Stimulated activated naive B cell treated with anti-CD40 and anti-IgM and Interleukin-4, amounts not matched to agents 10 μg/mL and 1 μg/mL and 100 μg/mL, for 72 hours (primary cell): ENCODE measurements around the gene CRYAA.
A peak's percentile ranks its signal among the peaks of the same experiment; 100 is the strongest.

Experiments used
- ATAC-seq, 2 donors: fragments of 150-1000 bp; cut with Tn5 transposase; replicated peaks; 2 replicates each; pipeline ENCODE4 v1.10.0; 2021; ENCODE audit warnings: moderate library complexity in 1 of 2
- DNase-seq: peaks from one replicate; pipeline ENCODE4 v3.0.0; 2021
- H3K27ac Mint-ChIP-seq: one replicate; pipeline ENCODE4 v1.8.0; 2022; ENCODE audit warnings: mild to moderate bottlenecking, mixed read lengths
- H3K27me3 Mint-ChIP-seq, 2 donors: one replicate each; pipeline ENCODE4 v1.8.0; 2022; ENCODE audit warnings: mixed read lengths in 2 of 2
- H3K36me3 Mint-ChIP-seq, 2 donors: one replicate each; pipeline ENCODE4 v1.8.0; 2022; ENCODE audit warnings: mixed read lengths in 2 of 2, mild to moderate bottlenecking in 1 of 2
- H3K4me1 Mint-ChIP-seq, 2 donors: one replicate each; pipeline ENCODE4 v1.8.0; 2022; ENCODE audit warnings: mixed read lengths in 2 of 2, mild to moderate bottlenecking in 1 of 2
- H3K4me3 Mint-ChIP-seq, 2 donors: one replicate each; pipeline ENCODE4 v1.8.0; 2022; ENCODE audit warnings: mild to moderate bottlenecking in 2 of 2, mixed read lengths in 2 of 2, moderate library complexity in 1 of 2
- H3K9me3 Mint-ChIP-seq, 2 donors: one replicate each; pipeline ENCODE4 v1.8.0; 2022; ENCODE audit warnings: mixed read lengths in 2 of 2, mild to moderate bottlenecking in 1 of 2

The CRYAA gene

GRCh38 chr21:43189936-43190335, 21.1 kb downstream of the CRYAA start:
- DNase-seq (no peak), ATAC-seq (no peak)
- peaks cover 17 to 36% of the 10 kb centered on the region in 2 donors for H3K27me3 Mint-ChIP-seq
- no peak overlapping the region for H3K4me3 Mint-ChIP-seq
- peaks cover 43 to 68% of the 10 kb centered on the region in 2 donors for H3K4me1 Mint-ChIP-seq
- H3K9me3 Mint-ChIP-seq, result no peaks in the 10 kb centered on the region
- H3K36me3 Mint-ChIP-seq, result peaks cover 2 to 13% of the 10 kb centered on the region in 2 donors
- no peak overlapping the region for H3K27ac Mint-ChIP-seq

- Mint-ChIP-seq H3K36me3 (peaks cover 2 to 13% of the 10 kb centered on the region in 2 donors), H3K4me3 (no peak overlapping the region), H3K4me1 (peaks cover 45 to 74% of the 10 kb centered on the region in 2 donors), H3K27ac (no peak overlapping the region), H3K9me3 (no peaks in the 10 kb centered on the region), H3K27me3 (peaks cover 22 to 42% of the 10 kb centered on the region in 2 donors)
- no peak for ATAC-seq
- no peak for DNase-seq
Observed at GRCh38 chr21:43190544-43190943, 21.7 kb downstream of the CRYAA start.

GRCh38 chr21:43190951-43191350, 22.1 kb downstream of the CRYAA start:
- Mint-ChIP-seq H3K9me3 (no peaks in the 10 kb centered on the region), H3K27me3 (peaks cover 24 to 46% of the 10 kb centered on the region in 2 donors), H3K36me3 (peaks cover 2 to 13% of the 10 kb centered on the region in 2 donors), H3K4me1 (peaks cover 46 to 75% of the 10 kb centered on the region in 2 donors), H3K4me3 (no peak overlapping the region), H3K27ac (no peak overlapping the region)
- DNase-seq, result no peak
- ATAC-seq, result no peak

GRCh38 chr21:43191521-43191920, 22.7 kb downstream of the CRYAA start:
- Mint-ChIP-seq H3K9me3 (no peaks in the 10 kb centered on the region), H3K4me1 (peaks cover 47 to 75% of the 10 kb centered on the region in 2 donors), H3K27ac (no peak overlapping the region), H3K36me3 (peaks cover 2 to 13% of the 10 kb centered on the region in 2 donors), H3K27me3 (peaks cover 24 to 49% of the 10 kb centered on the region in 2 donors), H3K4me3 (no peak overlapping the region)
- no peak for DNase-seq
- no peak for ATAC-seq

GRCh38 chr21:43191971-43192370, 23.2 kb downstream of the CRYAA start:
- ATAC-seq (no peak), DNase-seq (no peak)
- H3K4me3 Mint-ChIP-seq, result no peak overlapping the region
- peaks cover 24 to 49% of the 10 kb centered on the region in 2 donors for H3K27me3 Mint-ChIP-seq
- H3K4me1 Mint-ChIP-seq, result peaks cover 47 to 77% of the 10 kb centered on the region in 2 donors
- H3K9me3 Mint-ChIP-seq, result no peaks in the 10 kb centered on the region
- H3K36me3 Mint-ChIP-seq, result peaks cover 2 to 13% of the 10 kb centered on the region in 2 donors
- H3K27ac Mint-ChIP-seq, result no peak overlapping the region

- H3K4me1 Mint-ChIP-seq, result peaks cover 48 to 81% of the 10 kb centered on the region in 2 donors
- peaks cover 29 to 49% of the 10 kb centered on the region in 2 donors for H3K27me3 Mint-ChIP-seq
- H3K27ac Mint-ChIP-seq, result no peak overlapping the region
- ATAC-seq (no peak), DNase-seq (no peak)
- no peak overlapping the region for H3K4me3 Mint-ChIP-seq
- peaks cover 0 to 4% of the 10 kb centered on the region in 2 donors for H3K9me3 Mint-ChIP-seq
- peaks cover 5 to 19% of the 10 kb centered on the region in 2 donors for H3K36me3 Mint-ChIP-seq
Observed at GRCh38 chr21:43192501-43193081, 23.8 kb downstream of the CRYAA start.

- peaks cover 30 to 49% of the 10 kb centered on the region in 2 donors for H3K27me3 Mint-ChIP-seq
- no peak for ATAC-seq
- H3K9me3 Mint-ChIP-seq, result peaks cover 1 to 4% of the 10 kb centered on the region in 2 donors
- no peak for DNase-seq
- H3K27ac Mint-ChIP-seq, result no peak overlapping the region
- H3K36me3 Mint-ChIP-seq, result peaks cover 5 to 21% of the 10 kb centered on the region in 2 donors
- peaks cover 45 to 76% of the 10 kb centered on the region in 2 donors for H3K4me1 Mint-ChIP-seq
- no peak overlapping the region for H3K4me3 Mint-ChIP-seq
Observed at GRCh38 chr21:43193088-43193650, 24.4 kb downstream of the CRYAA start.

- peak; percentile 78 to 82 for ATAC-seq
- H3K9me3 Mint-ChIP-seq, result peaks cover 6 to 9% of the 10 kb centered on the region in 2 donors
- peak; percentile 47 for DNase-seq
- peaks cover 30 to 49% of the 10 kb centered on the region in 2 donors for H3K27me3 Mint-ChIP-seq
- peaks cover 42 to 70% of the 10 kb centered on the region in 2 donors for H3K4me1 Mint-ChIP-seq
- H3K27ac Mint-ChIP-seq, result peak overlapping the region; percentile 0
- peak overlapping the region in 1 of 2 donors; percentile 14 for H3K4me3 Mint-ChIP-seq
- H3K36me3 Mint-ChIP-seq, result peaks cover 5 to 26% of the 10 kb centered on the region in 2 donors
Observed at GRCh38 chr21:43193651-43194302, 25.0 kb downstream of the CRYAA start.

GRCh38 chr21:43194303-43195120, 25.7 kb downstream of the CRYAA start:
- H3K27me3 Mint-ChIP-seq, result peaks cover 30 to 49% of the 10 kb centered on the region in 2 donors
- ATAC-seq (peak; percentile 74 to 76), DNase-seq (peak; percentile 37)
- peaks cover 5 to 26% of the 10 kb centered on the region in 2 donors for H3K36me3 Mint-ChIP-seq
- H3K4me1 Mint-ChIP-seq, result peaks cover 41 to 64% of the 10 kb centered on the region in 2 donors
- peak overlapping the region; percentile 0 for H3K27ac Mint-ChIP-seq
- peaks cover 11% of the 10 kb centered on the region in 2 donors for H3K9me3 Mint-ChIP-seq
- peak overlapping the region in 1 of 2 donors; percentile 14 for H3K4me3 Mint-ChIP-seq

GRCh38 chr21:43195121-43196021, 26.6 kb downstream of the CRYAA start:
- H3K36me3 Mint-ChIP-seq, result peaks cover 5 to 26% of the 10 kb centered on the region in 2 donors
- no peak overlapping the region for H3K27ac Mint-ChIP-seq
- peaks cover 33 to 58% of the 10 kb centered on the region in 2 donors for H3K4me1 Mint-ChIP-seq
- peaks cover 11 to 15% of the 10 kb centered on the region in 2 donors for H3K9me3 Mint-ChIP-seq
- no peak overlapping the region for H3K4me3 Mint-ChIP-seq
- DNase-seq (no peak), ATAC-seq (no peak)
- peaks cover 30 to 49% of the 10 kb centered on the region in 2 donors for H3K27me3 Mint-ChIP-seq

- Mint-ChIP-seq H3K36me3 (peaks cover 6 to 31% of the 10 kb centered on the region in 2 donors), H3K27me3 (peaks cover 29 to 41% of the 10 kb centered on the region in 2 donors), H3K4me1 (peaks cover 29 to 47% of the 10 kb centered on the region in 2 donors), H3K9me3 (peaks cover 19 to 25% of the 10 kb centered on the region in 2 donors), H3K27ac (no peak overlapping the region), H3K4me3 (no peak overlapping the region)
- DNase-seq (no peak), ATAC-seq (no peak)
Observed at GRCh38 chr21:43196826-43197225, 28.0 kb downstream of the CRYAA start.

- peaks cover 15 to 26% of the 10 kb centered on the region in 2 donors for H3K27me3 Mint-ChIP-seq
- H3K27ac Mint-ChIP-seq, result no peak overlapping the region
- no peak overlapping the region for H3K4me3 Mint-ChIP-seq
- peaks cover 25 to 32% of the 10 kb centered on the region in 2 donors for H3K9me3 Mint-ChIP-seq
- peaks cover 17 to 32% of the 10 kb centered on the region in 2 donors for H3K4me1 Mint-ChIP-seq
- ATAC-seq, result no peak
- no peak for DNase-seq
- peaks cover 10 to 28% of the 10 kb centered on the region in 2 donors for H3K36me3 Mint-ChIP-seq
Observed at GRCh38 chr21:43198376-43198775, 29.6 kb downstream of the CRYAA start.

GRCh38 chr21:43201491-43201890, 32.7 kb downstream of the CRYAA start:
- Mint-ChIP-seq H3K9me3 (peaks cover 27 to 32% of the 10 kb centered on the region in 2 donors), H3K4me3 (no peak overlapping the region)

More at GRCh38 chr21:43201491-43201890, 32.7 kb downstream of the CRYAA start:
- Mint-ChIP-seq H3K27me3 (peaks cover 11 to 15% of the 10 kb centered on the region in 2 donors), H3K27ac (no peak overlapping the region), H3K36me3 (peaks cover 13 to 30% of the 10 kb centered on the region in 2 donors), H3K4me1 (peaks cover 4 to 9% of the 10 kb centered on the region in 2 donors)
- ATAC-seq, result no peak
- no peak for DNase-seq
